Cardiac fibroblast (primary cell): Measurements from ENCODE around the gene ASCL2.

Experiments
- DNase-seq, 2 donors: peaks; one replicate each; pipeline versions ENCODE4 v3.0.0 to v3.0.0-alpha.2; 2010; ENCODE audit warnings: low read depth in 2 of 2
- H3K4me3 ChIP-seq, 2 donors: replicated peaks in 1 of 2; 1 replicate in 1 of 2; 2 replicates in 1 of 2; pipeline ENCODE4 v1.5.1; 2011; ENCODE audit warnings: low read depth in 2 of 2, low read length in 2 of 2, mild to moderate bottlenecking in 2 of 2, moderate library complexity in 1 of 2
- CTCF ChIP-seq: IDR thresholded peaks from one replicate; pipeline ENCODE4 v1.5.1; 2011; ENCODE audit warnings: low read depth, mild to moderate bottlenecking, low read length, inconsistent platforms

Gene ASCL2

DNA sequence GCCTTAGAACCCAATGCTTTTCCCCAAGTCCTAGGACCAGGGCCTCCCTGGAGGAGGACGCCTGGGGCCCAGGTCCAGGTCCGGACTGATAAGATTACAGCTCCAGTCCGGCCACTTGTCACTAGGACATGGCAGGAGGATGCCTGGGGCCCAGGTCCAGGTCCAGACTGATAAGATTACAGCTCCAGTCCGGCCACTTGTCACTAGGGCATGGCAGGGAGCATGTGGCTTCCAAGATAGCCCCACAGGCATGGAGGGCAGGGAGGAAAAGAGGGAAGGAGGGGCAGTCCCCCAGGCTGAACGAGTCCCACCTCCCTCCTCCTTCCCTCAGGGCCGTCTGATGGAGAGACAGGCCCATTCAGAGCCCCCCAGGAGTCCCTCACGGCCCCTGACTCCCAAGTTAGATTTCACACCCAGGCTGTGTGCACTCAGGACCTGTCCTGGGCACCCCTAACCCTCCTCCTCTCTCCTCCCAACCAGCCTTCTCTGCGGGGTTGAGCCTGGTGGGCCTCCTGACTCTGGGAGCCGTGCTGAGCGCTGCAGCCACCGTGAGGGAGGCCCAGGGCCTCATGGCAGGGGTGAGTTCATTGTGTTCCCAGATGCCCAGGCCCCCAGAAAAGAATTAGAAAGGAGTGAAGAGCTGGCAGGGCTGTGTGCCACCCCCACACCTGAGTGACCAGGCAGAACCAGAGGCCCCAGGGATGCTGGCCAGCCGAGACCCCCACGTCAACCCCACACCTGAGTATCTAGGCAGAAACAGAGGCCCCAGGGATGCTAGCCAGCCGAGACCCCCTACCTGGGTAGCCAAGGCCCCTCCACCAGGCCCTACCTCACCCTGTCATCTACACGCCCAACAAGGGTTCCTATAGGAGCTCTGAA, 33.5 kb upstream of the ASCL2 start:
- DNase-seq, result no peak
- H3K4me3 ChIP-seq, result no peak overlapping the region
- TF ChIP-seq CTCF, result no peak

DNA sequence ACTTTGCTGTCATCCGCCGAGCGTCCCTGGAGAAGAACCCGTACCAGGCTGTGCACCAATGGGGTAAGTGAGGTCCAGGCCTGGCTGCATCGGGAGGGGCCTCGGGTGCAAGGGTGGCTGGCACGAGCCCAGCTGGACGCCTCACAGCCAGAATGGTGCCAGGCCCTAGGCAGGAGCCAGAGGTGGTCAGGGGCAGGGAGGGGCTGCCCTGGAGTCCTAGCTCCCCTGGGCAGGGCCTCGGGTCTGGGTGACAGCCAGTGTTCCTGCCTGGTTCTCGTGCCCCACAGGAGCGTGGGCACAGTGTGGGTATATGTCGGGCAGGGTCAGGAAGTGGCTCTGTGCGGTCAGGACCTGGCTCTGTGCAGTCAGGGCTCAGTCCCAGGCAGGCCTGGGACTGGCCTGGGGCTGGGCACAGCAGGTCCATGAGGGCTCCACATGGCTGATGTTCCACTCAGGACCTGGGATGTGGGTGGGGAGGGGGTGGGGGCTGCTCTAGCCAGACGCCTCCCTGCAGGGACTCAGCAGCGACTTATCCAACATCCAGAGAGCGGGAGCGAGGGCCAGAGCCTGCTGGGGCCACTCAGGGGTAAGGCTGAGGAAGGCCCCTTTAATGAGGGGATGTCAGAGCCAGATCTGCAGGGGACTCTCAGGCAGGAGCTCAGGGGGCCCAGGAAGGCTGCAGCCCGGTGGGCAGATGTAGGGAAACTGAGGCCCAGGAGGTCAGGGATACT, 32.7 kb upstream of the ASCL2 start:
- no peak for TF ChIP-seq CTCF
- no peak for DNase-seq
- no peak overlapping the region for H3K4me3 ChIP-seq

DNA sequence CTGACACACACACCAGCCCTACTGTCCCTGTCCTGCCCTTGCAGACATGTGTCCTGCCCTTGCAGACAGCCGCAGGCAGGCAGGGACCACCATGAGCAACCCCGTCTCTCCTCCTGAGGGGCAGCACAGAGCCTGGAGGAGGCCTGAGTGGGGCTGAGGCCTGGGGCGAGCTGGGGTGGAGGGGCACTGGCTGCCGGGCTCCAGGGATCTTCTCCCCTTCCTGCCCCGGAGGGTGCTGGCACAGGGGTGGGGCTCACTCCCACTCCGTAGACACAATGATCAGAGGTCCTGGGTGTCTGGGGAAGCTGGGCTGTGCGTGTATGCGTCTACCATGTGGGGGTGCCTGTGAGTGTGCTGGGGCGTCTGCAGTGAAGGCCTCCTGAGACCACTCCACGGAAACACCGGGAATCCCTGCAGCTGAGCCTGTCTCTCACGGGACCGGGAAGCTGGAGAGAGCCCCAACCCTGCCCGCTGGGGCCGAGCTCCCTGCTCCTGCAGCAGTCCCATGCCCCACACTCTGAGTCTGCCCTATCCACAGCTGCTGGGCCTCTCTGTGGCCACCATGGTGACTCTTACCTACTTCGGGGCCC, 32.0 kb upstream of the ASCL2 start:
- DNase-seq, result no peak
- no peak overlapping the region for H3K4me3 ChIP-seq
- TF ChIP-seq CTCF, result no peak

DNA sequence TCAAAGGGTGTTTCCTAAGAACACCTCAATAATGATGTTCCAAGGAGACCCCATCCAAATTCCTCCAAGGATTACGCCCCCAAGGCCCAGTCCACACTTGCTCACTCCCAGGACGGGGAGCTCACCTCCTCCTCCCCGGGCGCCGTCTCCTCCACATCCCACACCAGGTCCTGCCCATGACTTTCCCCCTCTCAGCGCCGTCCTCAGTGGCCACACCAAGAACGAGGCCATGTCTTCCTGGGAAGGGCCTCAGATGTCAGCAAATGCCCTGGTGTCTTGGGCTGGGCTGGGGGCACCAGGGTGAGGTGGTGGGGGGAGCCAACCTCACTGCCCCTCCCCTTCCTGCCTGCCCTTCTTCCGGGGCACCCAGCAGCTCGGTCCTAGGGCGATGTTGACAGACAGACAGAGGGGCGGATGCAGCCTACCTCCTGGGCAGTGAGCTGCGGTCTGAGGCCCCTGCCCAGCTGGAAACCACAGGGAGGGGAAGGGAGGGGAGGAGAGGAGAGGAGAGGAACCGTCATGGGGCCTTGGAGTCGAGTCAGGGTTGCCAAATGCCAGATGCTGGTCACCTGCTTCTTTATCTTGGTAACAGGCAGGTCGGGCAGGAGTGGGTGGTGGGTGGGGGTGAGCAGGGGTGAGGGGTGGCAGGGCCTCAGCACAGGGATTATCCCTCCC, 31.4 kb upstream of the ASCL2 start, which contains the start of the genes C11orf21 and TSPAN32:
Gene C11orf21 (minus strand): TSS at position 288 of the 675 bp plus-strand sequence. CDS start 110 bp downstream, at position 178.
Gene TSPAN32 (plus strand): TSS at position 383 of the 675 bp plus-strand sequence. CDS start 137 bp downstream, at position 520.
- TF ChIP-seq CTCF, result no peak
- DNase-seq, result peak in 1 of 2 donors; percentile 69
- H3K4me3 ChIP-seq, result no peak within 1 kb of the TSS

GRCh38 chr11:2300936-2301630, 30.7 kb upstream of the ASCL2 start:
- no peak for DNase-seq
- no peak overlapping the region for H3K4me3 ChIP-seq

More at GRCh38 chr11:2300936-2301630, 30.7 kb upstream of the ASCL2 start:
- no peak for TF ChIP-seq CTCF
